H9 (cell line): Measurements from ENCODE around the gene CRYGS. TPM values are rescaled to one million over a fixed set of nuclear protein-coding genes. Genes with fewer than 3 reads are reported as not detected.
A peak's percentile ranks its signal among the peaks of the same experiment; 100 is the strongest.

Experiments used
- DNase-seq: peaks from one replicate; pipeline ENCODE4 v3.0.0-alpha.2; 2017
- H2AFZ ChIP-seq: one replicate; pipeline ENCODE4 v1.6.1; 2013; ENCODE audit warnings: mild to moderate bottlenecking, low read length, control low read depth, moderate library complexity
- H2AK5ac ChIP-seq: 2 replicates; pipeline ENCODE4 v1.6.1; 2013; ENCODE audit warnings: low read length, control low read depth, mixed read lengths; ENCODE audit not compliant: insufficient read length
- H2BK120ac ChIP-seq: one replicate; pipeline ENCODE4 v1.6.1; 2013; ENCODE audit warnings: low read depth, mild to moderate bottlenecking, low read length, control low read depth, inconsistent platforms; ENCODE audit not compliant: poor library complexity, severe bottlenecking
- H2BK12ac ChIP-seq: 2 replicates; pipeline ENCODE4 v1.6.1; 2013; ENCODE audit warnings: low read length, control low read depth, mixed read lengths, low read depth; ENCODE audit not compliant: insufficient read length
- H2BK15ac ChIP-seq: 2 replicates; pipeline ENCODE4 v1.6.1; 2013; ENCODE audit warnings: low read depth, low read length, control low read depth
- H2BK20ac ChIP-seq: one replicate; pipeline ENCODE4 v1.6.1; 2013; ENCODE audit warnings: low read depth, mild to moderate bottlenecking, low read length, control low read depth, inconsistent platforms; ENCODE audit not compliant: poor library complexity, severe bottlenecking
- H2BK5ac ChIP-seq: 2 replicates; pipeline ENCODE4 v1.6.1; 2013; ENCODE audit warnings: low read length, control low read depth, mixed read lengths; ENCODE audit not compliant: insufficient read length
- H3K14ac ChIP-seq: 2 replicates; pipeline ENCODE4 v1.6.1; 2013; ENCODE audit warnings: low read length, control low read depth; ENCODE audit not compliant: insufficient read depth
- H3K18ac ChIP-seq: 2 replicates; pipeline ENCODE4 v1.6.1; 2013; ENCODE audit warnings: low read depth, mild to moderate bottlenecking, mixed read lengths, low read length, control low read depth; ENCODE audit not compliant: insufficient read length
- H3K23ac ChIP-seq: 2 replicates; pipeline ENCODE4 v1.6.1; 2013; ENCODE audit warnings: low read length, control low read depth, mixed read lengths, low read depth; ENCODE audit not compliant: insufficient read length
- H3K23me2 ChIP-seq: 2 replicates; pipeline ENCODE4 v1.6.1; 2013; ENCODE audit warnings: low read depth, mild to moderate bottlenecking, mixed read lengths, low read length, control low read depth; ENCODE audit not compliant: insufficient read length, poor library complexity, severe bottlenecking
- H3K27ac ChIP-seq: 2 replicates; pipeline ENCODE4 v1.5.1; 2013; ENCODE audit warnings: low read length, control low read depth, mixed read lengths, low read depth; ENCODE audit not compliant: insufficient read length
- H3K27me3 ChIP-seq: 2 replicates; pipeline ENCODE4 v1.6.1; 2013; ENCODE audit warnings: low read length, control low read depth, inconsistent platforms; ENCODE audit not compliant: insufficient read depth
- H3K4ac ChIP-seq: 2 replicates; pipeline ENCODE4 v1.6.1; 2013; ENCODE audit warnings: low read depth, mild to moderate bottlenecking, control low read depth, inconsistent platforms, low read length, moderate library complexity
- H3K4me1 ChIP-seq: 2 replicates; pipeline ENCODE4 v1.6.1; 2013; ENCODE audit warnings: low read length, control low read depth, inconsistent platforms; ENCODE audit not compliant: insufficient read depth
- H3K4me2 ChIP-seq: 2 replicates; pipeline ENCODE4 v1.6.1; 2013; ENCODE audit warnings: low read length, control low read depth, mixed read lengths; ENCODE audit not compliant: insufficient read length, insufficient read depth
- H3K56ac ChIP-seq: 2 replicates; pipeline ENCODE4 v1.6.1; 2013; ENCODE audit warnings: low read depth, mild to moderate bottlenecking, mixed read lengths, low read length, control low read depth; ENCODE audit not compliant: insufficient read length
- H3K79me1 ChIP-seq: 2 replicates; pipeline ENCODE4 v1.6.1; 2013; ENCODE audit warnings: low read depth, mild to moderate bottlenecking, moderate library complexity, low read length, control low read depth, inconsistent platforms; ENCODE audit not compliant: insufficient read depth, poor library complexity, severe bottlenecking
- H3K79me2 ChIP-seq: 2 replicates; pipeline ENCODE4 v1.6.1; 2013; ENCODE audit warnings: low read length, control low read depth, inconsistent platforms; ENCODE audit not compliant: insufficient read depth
- H3K9ac ChIP-seq: 2 replicates; pipeline ENCODE4 v1.6.1; 2013; ENCODE audit warnings: low read length, control low read depth, mixed read lengths; ENCODE audit not compliant: insufficient read length; ENCODE audit errors: extremely low read depth
- H3K9me3 ChIP-seq: one replicate; pipeline ENCODE4 v1.6.1; 2013; ENCODE audit warnings: low read depth, low read length, inconsistent platforms; ENCODE audit not compliant: control insufficient read depth
- H3T11ph ChIP-seq: one replicate; pipeline ENCODE4 v1.6.1; 2013; ENCODE audit warnings: mild to moderate bottlenecking, low read length, control low read depth, inconsistent platforms
- H4K20me1 ChIP-seq: one replicate; pipeline ENCODE4 v1.6.1; 2013; ENCODE audit not compliant: control insufficient read depth, insufficient read length, insufficient read depth
- H4K5ac ChIP-seq: 2 replicates; pipeline ENCODE4 v1.6.1; 2013; ENCODE audit warnings: low read depth, mild to moderate bottlenecking, mixed read lengths, low read length, control low read depth; ENCODE audit not compliant: insufficient read length
- H4K8ac ChIP-seq: replicated peaks from 2 replicates; pipeline ENCODE4 v1.6.1; 2013; ENCODE audit warnings: low read length, control low read depth, mixed read lengths, low read depth; ENCODE audit not compliant: insufficient read length
- H4K91ac ChIP-seq: 2 replicates; pipeline ENCODE4 v1.6.1; 2013; ENCODE audit warnings: low read depth, mild to moderate bottlenecking, moderate library complexity, mixed read lengths, low read length, control low read depth; ENCODE audit not compliant: insufficient read length
- H3K27ac Mint-ChIP-seq, 3 experiments: 2 replicates in 2 of 3; 3 replicates in 1 of 3; pipeline ENCODE4 v1.8.0; 2020 to 2021; ENCODE audit warnings: mixed read lengths in 3 of 3, mild to moderate bottlenecking in 1 of 3, moderate library complexity in 1 of 3
- H3K27me3 Mint-ChIP-seq: 2 replicates; pipeline ENCODE4 v1.8.0; 2021; ENCODE audit warnings: low read depth, mild to moderate bottlenecking, moderate library complexity, mixed read lengths
- H3K36me3 Mint-ChIP-seq, 3 experiments: 2 replicates in 2 of 3; 3 replicates in 1 of 3; pipeline ENCODE4 v1.8.0; 2020 to 2021; ENCODE audit warnings: low read depth in 3 of 3, mixed read lengths in 3 of 3; ENCODE audit not compliant: insufficient read depth in 1 of 3
- H3K4me1 Mint-ChIP-seq, 2 experiments: 2 replicates each; pipeline ENCODE4 v1.8.0; 2020; ENCODE audit warnings: mixed read lengths in 2 of 2
- H3K4me3 Mint-ChIP-seq, 2 experiments: 2 replicates in 1 of 2; 3 replicates in 1 of 2; pipeline ENCODE4 v1.8.0; 2020 to 2021; ENCODE audit warnings: mild to moderate bottlenecking in 2 of 2, mixed read lengths in 2 of 2, moderate library complexity in 1 of 2
- H3K9me3 Mint-ChIP-seq, 2 experiments: 2 replicates in 1 of 2; 3 replicates in 1 of 2; pipeline ENCODE4 v1.8.0; 2020; ENCODE audit warnings: mild to moderate bottlenecking in 2 of 2, mixed read lengths in 2 of 2, moderate library complexity in 1 of 2
- WGBS: extraction: QIAGEN DNeasy Blood & Tissue Kit; methylation state at CpG from one replicate; pipeline ENCODE4 v1.1.7; 2013; ENCODE audit warnings: missing lambda C conversion rate, low lambda C conversion rate, mixed read lengths; ENCODE audit not compliant: insufficient read length; ENCODE audit errors: extremely low coverage; 5-methylcytosine and 5-hydroxymethylcytosine counted together
- total RNA-seq: library from RNA; stranded (reverse); gene quantifications from 2 replicates; pipeline ENCODE4 v1.2.1, GENCODE V29; 2021
- TF ChIP-seq, protein P1 (sequence below): fragments of 200-600 bp; sonication (generic); conservative IDR thresholded peaks from 3 replicates; pipeline ENCODE4 v1.8.0; 2021; ENCODE audit warnings: antibody characterized with exemption, mild to moderate bottlenecking

CRYGS gene
- total RNA-seq, 1 experiment from 2014 or later, result 1.0 TPM

- no peaks in the 10 kb centered on the region for H3K27me3 Mint-ChIP-seq
- H3K23ac ChIP-seq, result no peak overlapping the region
- H3K4ac ChIP-seq, result no peak overlapping the region
- peaks cover 18 to 23% of the 10 kb centered on the region in 2 experiments for H3K4me1 Mint-ChIP-seq
- H3K56ac ChIP-seq, result no peak overlapping the region
- no peak overlapping the region for H4K5ac ChIP-seq
- H2AFZ ChIP-seq, result no peak overlapping the region
- no peak overlapping the region for H4K91ac ChIP-seq
- WGBS, result no CpG with 5 or more reads among the region's 2 CpGs
- peak overlapping the region; percentile 89 to 92 for H3K4me3 Mint-ChIP-seq
- no peak overlapping the region for H2BK15ac ChIP-seq
- H3K79me1 ChIP-seq, result no peaks in the 10 kb centered on the region
- no peak overlapping the region for H2BK5ac ChIP-seq
- H3K9me3 Mint-ChIP-seq, result no peaks in the 10 kb centered on the region
- no peak overlapping the region for H2BK20ac ChIP-seq
- peaks cover 5% of the 10 kb centered on the region; the same call in 1 of the 2 replicates for H3K79me2 ChIP-seq
- no peak overlapping the region for H2BK120ac ChIP-seq
- H2BK12ac ChIP-seq, result no peak overlapping the region
- TF ChIP-seq, protein P1, sequence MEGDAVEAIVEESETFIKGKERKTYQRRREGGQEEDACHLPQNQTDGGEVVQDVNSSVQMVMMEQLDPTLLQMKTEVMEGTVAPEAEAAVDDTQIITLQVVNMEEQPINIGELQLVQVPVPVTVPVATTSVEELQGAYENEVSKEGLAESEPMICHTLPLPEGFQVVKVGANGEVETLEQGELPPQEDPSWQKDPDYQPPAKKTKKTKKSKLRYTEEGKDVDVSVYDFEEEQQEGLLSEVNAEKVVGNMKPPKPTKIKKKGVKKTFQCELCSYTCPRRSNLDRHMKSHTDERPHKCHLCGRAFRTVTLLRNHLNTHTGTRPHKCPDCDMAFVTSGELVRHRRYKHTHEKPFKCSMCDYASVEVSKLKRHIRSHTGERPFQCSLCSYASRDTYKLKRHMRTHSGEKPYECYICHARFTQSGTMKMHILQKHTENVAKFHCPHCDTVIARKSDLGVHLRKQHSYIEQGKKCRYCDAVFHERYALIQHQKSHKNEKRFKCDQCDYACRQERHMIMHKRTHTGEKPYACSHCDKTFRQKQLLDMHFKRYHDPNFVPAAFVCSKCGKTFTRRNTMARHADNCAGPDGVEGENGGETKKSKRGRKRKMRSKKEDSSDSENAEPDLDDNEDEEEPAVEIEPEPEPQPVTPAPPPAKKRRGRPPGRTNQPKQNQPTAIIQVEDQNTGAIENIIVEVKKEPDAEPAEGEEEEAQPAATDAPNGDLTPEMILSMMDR, result no peak
- no peak overlapping the region for H3K9ac ChIP-seq
- H3K36me3 Mint-ChIP-seq, result peaks cover 17 to 40% (median 35%) of the 10 kb centered on the region in 3 experiments; a peak in 6 of 7 replicates
- no peak for DNase-seq
- H3K14ac ChIP-seq, result no peak overlapping the region
- H3K27me3 ChIP-seq, result no peaks in the 10 kb centered on the region
- peaks cover 3% of the 10 kb centered on the region for H4K20me1 ChIP-seq
- no peak overlapping the region for H3K27ac ChIP-seq
- peaks cover 10% of the 10 kb centered on the region for H3K23me2 ChIP-seq
- H3K4me1 ChIP-seq, result no peaks in the 10 kb centered on the region
- no peaks in the 10 kb centered on the region for H3K9me3 ChIP-seq
- H3K4me2 ChIP-seq, result peak overlapping the region; percentile 99
- H2AK5ac ChIP-seq, result no peak overlapping the region
- H3K18ac ChIP-seq, result no peak overlapping the region
- no peak overlapping the region for H3K27ac Mint-ChIP-seq
- H3T11ph ChIP-seq, result no peak overlapping the region
- H4K8ac ChIP-seq, result no peak overlapping the region
These were observed 27.4 kb upstream of the CRYGS start for GRCh38 chr3:186571644-186572013.
